NCI-H69 (cell line): ENCODE results near the gene NIF3L1.
A peak's percentile ranks its signal among the peaks of the same experiment; 100 is the strongest.

Experiments
- DNase-seq: peaks from one replicate; lab custom pipeline; 2025; lab: John Stamatoyannopoulos, UW

Gene NIF3L1

GRCh38 chr2:200888704-200889625 is at the start of gene NIF3L1, which contains the start of gene PPIL3:
Gene NIF3L1, plus strand, starts transcription at chr2:200889371. Its CDS starts 2,573 bp downstream, at chr2:200891944.
Gene PPIL3, minus strand, starts transcription at chr2:200889077. Its CDS starts 1,462 bp downstream, at chr2:200887615.
- DNase-seq: peak; percentile 96

- no peak for DNase-seq
These were observed 49.7 kb upstream of the NIF3L1 start for GRCh38 chr2:200839513-200839912.

- DNase-seq: no peak
These were observed 44.9 kb upstream of the NIF3L1 start for GRCh38 chr2:200843993-200844948.

- no peak for DNase-seq
These were observed 44.0 kb upstream of the NIF3L1 start for GRCh38 chr2:200845194-200845593.

GRCh38 chr2:200845669-200846325 is 43.4 kb upstream of the NIF3L1 start:
- no peak for DNase-seq

GRCh38 chr2:200847269-200847668 is 41.9 kb upstream of the NIF3L1 start:
- DNase-seq: no peak

- no peak for DNase-seq
These were observed 41.2 kb upstream of the NIF3L1 start for GRCh38 chr2:200847939-200848338.

GRCh38 chr2:200850512-200851256 is 38.5 kb upstream of the NIF3L1 start:
- no peak for DNase-seq

- no peak for DNase-seq
These were observed 37.5 kb upstream of the NIF3L1 start for GRCh38 chr2:200851398-200852248.

- no peak for DNase-seq
These were observed 36.6 kb upstream of the NIF3L1 start for GRCh38 chr2:200852605-200853004.

GRCh38 chr2:200856806-200857205 is 32.4 kb upstream of the NIF3L1 start:
- no peak for DNase-seq

- no peak for DNase-seq
These were observed 28.9 kb upstream of the NIF3L1 start for GRCh38 chr2:200860092-200860795.

GRCh38 chr2:200861617-200862155 is 27.5 kb upstream of the NIF3L1 start:
- DNase-seq: no peak

GRCh38 chr2:200862532-200863000 is 26.6 kb upstream of the NIF3L1 start:
- peak; percentile 39 for DNase-seq

- peak; percentile 28 for DNase-seq
These were observed 25.4 kb upstream of the NIF3L1 start for GRCh38 chr2:200863782-200864175.

GRCh38 chr2:200864176-200865034 is 24.8 kb upstream of the NIF3L1 start, which contains the start of gene CLK1:
Gene CLK1, minus strand, starts transcription at chr2:200864658. Its CDS starts 2,796 bp downstream, at chr2:200861862.
- DNase-seq: peak; percentile 93

- DNase-seq: no peak
These were observed 20.2 kb upstream of the NIF3L1 start for GRCh38 chr2:200869014-200869413.

- no peak for DNase-seq
These were observed 18.0 kb upstream of the NIF3L1 start for GRCh38 chr2:200871151-200871550.
